SK-N-SH (cell line): ENCODE data around the gene B4GALNT1. TPM values are rescaled to one million over a fixed set of nuclear protein-coding genes. Genes with fewer than 3 reads are reported as not detected.

Experiments used
- CTCF ChIA-PET: fragments of 300-600, 350-600 bp; formaldehyde crosslinking; extraction: SDS; loops from one replicate; lab custom pipeline; 2021; lab: Yijun Ruan, JAX
- POLR2A ChIA-PET: fragments of 350-600 bp; sonication (Branson Sonifier 250); formaldehyde crosslinking; extraction: SDS; loops from one replicate; lab custom pipeline; 2020; ENCODE audit warnings: antibody characterized with exemption, inconsistent platforms; lab: Yijun Ruan, JAX
- DNase-seq: peaks from one replicate; pipeline ENCODE4 v3.0.0; 2012
- H2AFZ ChIP-seq: fragments of 200-600 bp; sonication (generic); 2 replicates; pipeline ENCODE4 v1.8.1; 2016; ENCODE audit warnings: antibody characterized with exemption, mild to moderate bottlenecking, low read depth
- H3F3A ChIP-seq: fragments of 200-600 bp; sonication (generic); replicated peaks from 2 replicates; pipeline ENCODE3; 2016; ENCODE audit warnings: antibody characterized with exemption, mild to moderate bottlenecking; ENCODE audit not compliant: insufficient read depth
- H3K27ac ChIP-seq, 2 experiments: fragments of 200-500 bp in 1 of 2; fragments of 200-600 bp in 1 of 2; sonication (Bioruptor generic) in 1 of 2; sonication (generic), shearing (Covaris generic) in 1 of 2; 2 replicates each; pipeline versions ENCODE4 v1.5.1 to v1.6.1; 2014 to 2016; ENCODE audit warnings: low read depth in 2 of 2, inconsistent platforms in 1 of 2, low read length in 1 of 2, mild to moderate bottlenecking in 1 of 2, mixed read lengths in 1 of 2
- H3K27me3 ChIP-seq: fragments of 200-600 bp; sonication (generic), shearing (Covaris generic); 2 replicates; pipeline ENCODE4 v1.6.1; 2016; ENCODE audit warnings: mixed run types; ENCODE audit not compliant: insufficient read depth
- H3K36me3 ChIP-seq, 2 experiments: fragments of 200-500 bp in 1 of 2; fragments of 200-600 bp in 1 of 2; sonication (Bioruptor generic) in 1 of 2; sonication (generic) in 1 of 2; replicated peaks in 1 of 2; 2 replicates each; pipeline versions ENCODE3 to v1.5.1; 2014 to 2016; ENCODE audit warnings: low read length in 1 of 2, mild to moderate bottlenecking in 1 of 2; ENCODE audit not compliant: insufficient read depth in 2 of 2, control insufficient read depth in 1 of 2
- H3K4me1 ChIP-seq, 2 experiments: fragments of 200-500 bp in 1 of 2; fragments of 200-600 bp in 1 of 2; sonication (Bioruptor generic) in 1 of 2; sonication (generic), shearing (Covaris generic) in 1 of 2; 2 replicates each; pipeline versions ENCODE4 v1.5.1 to v1.6.1; 2014 to 2016; ENCODE audit warnings: low read depth in 1 of 2, low read length in 1 of 2, mixed run types in 1 of 2; ENCODE audit not compliant: insufficient read depth in 2 of 2, control insufficient read depth in 1 of 2
- H3K4me2 ChIP-seq: fragments of 200-600 bp; sonication (generic), shearing (Covaris generic); 2 replicates; pipeline ENCODE4 v1.6.1; 2017; ENCODE audit warnings: mixed run types
- H3K4me3 ChIP-seq, 2 experiments: fragments of 200-500 bp in 1 of 2; fragments of 200-600 bp in 1 of 2; sonication (Bioruptor generic) in 1 of 2; sonication (generic), shearing (Covaris generic) in 1 of 2; 2 replicates each; pipeline versions ENCODE4 v1.5.1 to v1.8.1; 2014 to 2016; ENCODE audit warnings: low read depth in 2 of 2, inconsistent platforms in 1 of 2, low read length in 1 of 2, mild to moderate bottlenecking in 1 of 2, mixed read lengths in 1 of 2, moderate library complexity in 1 of 2
- H3K79me2 ChIP-seq: fragments of 200-600 bp; sonication (generic); 2 replicates; pipeline ENCODE4 v1.8.1; 2017; ENCODE audit warnings: mild to moderate bottlenecking; ENCODE audit not compliant: insufficient read depth
- H3K9ac ChIP-seq: fragments of 200-600 bp; sonication (generic); 2 replicates; pipeline ENCODE4 v1.6.1; 2017; ENCODE audit warnings: mixed run types
- H3K9me2 ChIP-seq: fragments of 200-600 bp; sonication (generic); 2 replicates; pipeline ENCODE4 v1.6.1; 2017; ENCODE audit warnings: mixed run types
- H3K9me3 ChIP-seq: fragments of 200-600 bp; sonication (generic); 2 replicates; pipeline ENCODE4 v1.6.1; 2017; ENCODE audit warnings: mixed run types, mild to moderate bottlenecking, moderate library complexity
- H4K20me1 ChIP-seq: fragments of 200-600 bp; sonication (generic); 2 replicates; pipeline ENCODE4 v1.6.1; 2017; ENCODE audit warnings: mild to moderate bottlenecking, mixed run types; ENCODE audit not compliant: insufficient read depth
- ELF1 ChIP-seq: IDR thresholded peaks from 2 replicates; pipeline ENCODE4 v1.4.0; 2012
- EP300 ChIP-seq, 2 experiments: IDR thresholded peaks; 2 replicates each; pipeline versions ENCODE4 v1.4.0 to v1.6.1; 2012; ENCODE audit warnings: borderline replicate concordance in 1 of 2, low read depth in 1 of 2, low read length in 1 of 2
- GABPA ChIP-seq: IDR thresholded peaks from 2 replicates; pipeline ENCODE4 v1.4.0; 2012; ENCODE audit warnings: low read depth, mild to moderate bottlenecking
- JUND ChIP-seq: IDR thresholded peaks from 2 replicates; pipeline ENCODE4 v1.4.0; 2012
- MEF2A ChIP-seq: IDR thresholded peaks from 2 replicates; pipeline ENCODE4 v1.4.0; 2012; ENCODE audit warnings: low read depth, borderline replicate concordance
- MXI1 ChIP-seq: IDR thresholded peaks from 2 replicates; pipeline ENCODE4 v1.6.1; 2012; ENCODE audit warnings: mild to moderate bottlenecking, low read depth, low read length, improper control_type of control experiment
- NRF1 ChIP-seq: IDR thresholded peaks from 2 replicates; pipeline ENCODE4 v1.6.1; 2012; ENCODE audit warnings: low read depth, mild to moderate bottlenecking, low read length
- SMC3 ChIP-seq: IDR thresholded peaks from 2 replicates; pipeline ENCODE4 v1.6.1; 2012; ENCODE audit warnings: low read depth, low read length, improper control_type of control experiment
- TAF1 ChIP-seq: IDR thresholded peaks from 2 replicates; pipeline ENCODE4 v1.6.1; 2012; ENCODE audit warnings: low read depth, mild to moderate bottlenecking, low read length, moderate library complexity, borderline replicate concordance
- TCF12 ChIP-seq: IDR thresholded peaks from 2 replicates; pipeline ENCODE4 v1.4.0; 2012
- YY1 ChIP-seq: IDR thresholded peaks from 2 replicates; pipeline ENCODE4 v1.4.0; 2012; ENCODE audit warnings: low read depth, mild to moderate bottlenecking
- ZBTB33 ChIP-seq: IDR thresholded peaks from 2 replicates; pipeline ENCODE4 v1.4.0; 2012; ENCODE audit warnings: low read depth, borderline replicate concordance
- WGBS: methylation state at CpG from one replicate; pipeline ENCODE4 v1.1.6; 2017; ENCODE audit warnings: low lambda C conversion rate; 5-methylcytosine and 5-hydroxymethylcytosine counted together
- polyA plus RNA-seq, 3 experiments: library from polyadenylated mRNA; depleted of rRNA; stranded (reverse); fragments of >200 nt; gene quantifications; 2 replicates each; pipeline ENCODE4 v1.2.3, GENCODE V29; 2012
- TF ChIP-seq, protein P1 (sequence below): IDR thresholded peaks from 2 replicates; pipeline ENCODE4 v1.4.0; 2012; ENCODE audit warnings: low read depth, borderline replicate concordance
- TF ChIP-seq, protein P2 (sequence below): fragments of 200-600 bp; sonication (generic); IDR thresholded peaks from 2 replicates; pipeline ENCODE4 v1.6.1; 2017; ENCODE audit warnings: antibody characterized with exemption, mild to moderate bottlenecking, moderate library complexity

B4GALNT1 gene
- polyA plus RNA-seq, 1 of the 3 experiments (the other 2 are of a cell fraction) = 5.3 TPM

- no peak for TF ChIP-seq ZBTB33
Measured at GRCh38 chr12:57620245-57620935, 12.6 kb downstream of the B4GALNT1 start (continued).

DNA sequence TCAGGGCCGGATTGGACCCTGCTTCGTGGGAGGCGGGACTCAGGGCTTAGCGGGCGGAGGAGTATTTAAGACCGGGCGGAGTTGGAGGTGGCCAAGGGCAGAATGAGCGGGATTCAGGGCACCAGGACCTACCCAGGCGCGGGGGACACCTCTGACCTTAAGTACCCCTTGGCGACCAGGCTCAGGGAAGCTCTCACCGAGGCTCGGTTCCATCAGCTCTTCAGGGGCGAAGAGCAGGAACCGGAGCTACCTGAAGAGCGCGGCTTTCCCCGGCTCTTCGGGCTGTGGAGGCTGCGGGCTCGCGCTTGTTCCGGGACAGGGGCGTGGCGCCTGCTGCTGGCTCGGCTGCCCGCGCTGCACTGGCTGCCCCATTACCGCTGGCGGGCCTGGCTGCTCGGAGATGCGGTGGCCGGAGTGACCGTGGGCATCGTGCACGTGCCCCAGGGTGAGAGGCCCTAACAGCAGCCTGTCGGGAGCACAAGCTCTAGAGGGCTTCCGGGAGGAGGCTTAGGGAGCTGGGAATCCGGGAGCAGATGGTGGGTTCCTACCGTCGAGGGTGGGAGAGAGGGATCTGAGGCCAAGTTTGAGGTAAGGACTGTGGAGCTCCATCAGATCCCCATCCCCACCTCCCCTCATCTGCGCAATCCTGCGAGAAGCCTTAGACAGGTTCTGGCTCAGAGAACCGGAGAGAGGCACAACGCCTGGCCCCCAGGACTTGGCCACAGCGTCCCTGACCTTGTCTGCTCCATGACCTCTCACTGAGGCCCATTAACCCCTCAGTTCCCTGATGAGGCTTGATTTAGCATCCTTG is 13.4 kb downstream of the B4GALNT1 start:
- Histone ChIP-seq H3F3A (peaks cover 4% of the 10 kb centered on the region), H3K27me3 (no peaks in the 10 kb centered on the region), H3K9me2 (no peaks in the 10 kb centered on the region), H4K20me1 (no peaks in the 10 kb centered on the region), H3K4me3 (no peak overlapping the region), H3K79me2 (no peaks in the 10 kb centered on the region), H2AFZ (no peak overlapping the region), H3K4me1 (peaks cover 0 to 7% of the 10 kb centered on the region in 2 experiments; a peak in 1 of 4 replicates), H3K9ac (no peak overlapping the region), H3K36me3 (peaks cover 0 to 22% of the 10 kb centered on the region in 2 experiments), H3K4me2 (no peak overlapping the region), H3K27ac (no peak overlapping the region), H3K9me3 (no peaks in the 10 kb centered on the region)
- CTCF ChIA-PET = interaction anchor here (1.1 to 11.0 kb wide), 11 partner anchors 9 to 381 kb away, joined by 3 to 298 read pairs (median 5); partner anchors contain the start of genes ARHGEF25, B4GALNT1, DTX3 and PIP4K2C
- POLR2A ChIA-PET = interaction anchor here (0.8 to 1.9 kb wide), 5 partner anchors 11 to 36 kb away, joined by 3 to 6 read pairs (median 3); partner anchors contain the start of gene PIP4K2C
- no peak for TF ChIP-seq ELF1
- TF ChIP-seq MXI1 = no peak
- TF ChIP-seq, protein P1, sequence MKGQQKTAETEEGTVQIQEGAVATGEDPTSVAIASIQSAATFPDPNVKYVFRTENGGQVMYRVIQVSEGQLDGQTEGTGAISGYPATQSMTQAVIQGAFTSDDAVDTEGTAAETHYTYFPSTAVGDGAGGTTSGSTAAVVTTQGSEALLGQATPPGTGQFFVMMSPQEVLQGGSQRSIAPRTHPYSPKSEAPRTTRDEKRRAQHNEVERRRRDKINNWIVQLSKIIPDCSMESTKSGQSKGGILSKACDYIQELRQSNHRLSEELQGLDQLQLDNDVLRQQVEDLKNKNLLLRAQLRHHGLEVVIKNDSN = no peak
- no peak for TF ChIP-seq YY1
- TF ChIP-seq MEF2A = no peak
- no peak for TF ChIP-seq ZBTB33
- TF ChIP-seq SMC3 = no peak
- TF ChIP-seq EP300 (IDR thresholded peaks at IDR 0.05; ENCODE audit: borderline replicate concordance in 1 of 2, low read depth in 1 of 2, low read length in 1 of 2) = no peak
- no peak for TF ChIP-seq GABPA
- no peak for TF ChIP-seq TAF1
- no peak for TF ChIP-seq TCF12
- no peak for TF ChIP-seq NRF1
- TF ChIP-seq, protein P2, sequence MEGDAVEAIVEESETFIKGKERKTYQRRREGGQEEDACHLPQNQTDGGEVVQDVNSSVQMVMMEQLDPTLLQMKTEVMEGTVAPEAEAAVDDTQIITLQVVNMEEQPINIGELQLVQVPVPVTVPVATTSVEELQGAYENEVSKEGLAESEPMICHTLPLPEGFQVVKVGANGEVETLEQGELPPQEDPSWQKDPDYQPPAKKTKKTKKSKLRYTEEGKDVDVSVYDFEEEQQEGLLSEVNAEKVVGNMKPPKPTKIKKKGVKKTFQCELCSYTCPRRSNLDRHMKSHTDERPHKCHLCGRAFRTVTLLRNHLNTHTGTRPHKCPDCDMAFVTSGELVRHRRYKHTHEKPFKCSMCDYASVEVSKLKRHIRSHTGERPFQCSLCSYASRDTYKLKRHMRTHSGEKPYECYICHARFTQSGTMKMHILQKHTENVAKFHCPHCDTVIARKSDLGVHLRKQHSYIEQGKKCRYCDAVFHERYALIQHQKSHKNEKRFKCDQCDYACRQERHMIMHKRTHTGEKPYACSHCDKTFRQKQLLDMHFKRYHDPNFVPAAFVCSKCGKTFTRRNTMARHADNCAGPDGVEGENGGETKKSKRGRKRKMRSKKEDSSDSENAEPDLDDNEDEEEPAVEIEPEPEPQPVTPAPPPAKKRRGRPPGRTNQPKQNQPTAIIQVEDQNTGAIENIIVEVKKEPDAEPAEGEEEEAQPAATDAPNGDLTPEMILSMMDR = no peak
- no peak for TF ChIP-seq JUND
- 94% methylated on average over 17 of the region's 46 CpGs for WGBS
- no peak for DNase-seq
